Trophoblast cell (in vitro differentiated cells and primary cell): ENCODE measurements around the gene TMBIM1.
A peak's percentile ranks its signal among the peaks of the same experiment; 100 is the strongest.

Source experiments
- DNase-seq, 2 donors: peaks; one replicate each; pipeline ENCODE4 v3.0.0-alpha.2; 2016
- H2AFZ ChIP-seq: 2 replicates; pipeline ENCODE4 v1.6.1; 2013; ENCODE audit warnings: low read length, moderate library complexity, mild to moderate bottlenecking; ENCODE audit not compliant: insufficient read depth, poor library complexity
- H2AK5ac ChIP-seq: 2 replicates; pipeline ENCODE4 v1.6.1; 2013; ENCODE audit warnings: mild to moderate bottlenecking, low read length
- H2BK120ac ChIP-seq: 2 replicates; pipeline ENCODE4 v1.6.1; 2013; ENCODE audit warnings: low read length, mild to moderate bottlenecking, moderate library complexity; ENCODE audit not compliant: insufficient read depth, poor library complexity
- H2BK12ac ChIP-seq: 2 replicates; pipeline ENCODE4 v1.6.1; 2013; ENCODE audit warnings: mild to moderate bottlenecking, low read length, moderate library complexity
- H2BK5ac ChIP-seq: 2 replicates; pipeline ENCODE4 v1.6.1; 2013; ENCODE audit warnings: low read length, low read depth, moderate library complexity, mild to moderate bottlenecking; ENCODE audit not compliant: poor library complexity
- H3K14ac ChIP-seq: 2 replicates; pipeline ENCODE4 v1.6.1; 2013; ENCODE audit warnings: mild to moderate bottlenecking, low read length
- H3K18ac ChIP-seq: 2 replicates; pipeline ENCODE4 v1.6.1; 2013; ENCODE audit warnings: mild to moderate bottlenecking, low read length
- H3K23ac ChIP-seq: 2 replicates; pipeline ENCODE4 v1.6.1; 2013; ENCODE audit warnings: low read length
- H3K27ac ChIP-seq: 2 replicates; pipeline ENCODE4 v1.5.1; 2013; ENCODE audit warnings: low read depth, mild to moderate bottlenecking, inconsistent platforms, low read length, moderate library complexity
- H3K27me3 ChIP-seq: 2 replicates; pipeline ENCODE4 v1.6.1; 2013; ENCODE audit warnings: inconsistent platforms, mild to moderate bottlenecking, low read length, moderate library complexity; ENCODE audit not compliant: insufficient read depth
- H3K36me3 ChIP-seq, 2 experiments: 1 replicate in 1 of 2; 2 replicates in 1 of 2; pipeline ENCODE4 v1.6.1; 2013; ENCODE audit warnings: low read length in 2 of 2, mild to moderate bottlenecking in 2 of 2, moderate library complexity in 1 of 2; ENCODE audit not compliant: insufficient read depth in 2 of 2, control insufficient read depth in 1 of 2
- H3K4ac ChIP-seq: 2 replicates; pipeline ENCODE4 v1.6.1; 2013; ENCODE audit warnings: low read depth, mild to moderate bottlenecking, low read length, moderate library complexity
- H3K4me1 ChIP-seq, 2 experiments: 1 replicate in 1 of 2; 2 replicates in 1 of 2; pipeline ENCODE4 v1.6.1; 2013; ENCODE audit warnings: low read length in 2 of 2, mild to moderate bottlenecking in 2 of 2, moderate library complexity in 1 of 2; ENCODE audit not compliant: insufficient read depth in 2 of 2, control insufficient read depth in 1 of 2
- H3K4me2 ChIP-seq: 2 replicates; pipeline ENCODE4 v1.6.1; 2013; ENCODE audit warnings: inconsistent platforms, mild to moderate bottlenecking, low read length, moderate library complexity
- H3K4me3 ChIP-seq: 2 replicates; pipeline ENCODE4 v1.5.1; 2013; ENCODE audit warnings: mild to moderate bottlenecking, low read depth, low read length, inconsistent platforms
- H3K79me1 ChIP-seq: one replicate; pipeline ENCODE4 v1.6.1; 2013; ENCODE audit warnings: low read length
- H3K79me2 ChIP-seq: 2 replicates; pipeline ENCODE4 v1.6.1; 2013; ENCODE audit warnings: low read length, mild to moderate bottlenecking; ENCODE audit not compliant: control insufficient read depth, insufficient read depth, poor library complexity
- H3K9ac ChIP-seq: 2 replicates; pipeline ENCODE4 v1.6.1; 2013; ENCODE audit warnings: mild to moderate bottlenecking, low read length
- H3K9me3 ChIP-seq: 2 replicates; pipeline ENCODE4 v1.6.1; 2013; ENCODE audit warnings: low read depth, mild to moderate bottlenecking, control low read depth, inconsistent platforms, low read length; ENCODE audit not compliant: insufficient read depth
- H4K12ac ChIP-seq: 2 replicates; pipeline ENCODE4 v1.6.1; 2013; ENCODE audit warnings: low read depth, mild to moderate bottlenecking, low read length, moderate library complexity
- H4K8ac ChIP-seq: 2 replicates; pipeline ENCODE4 v1.6.1; 2013; ENCODE audit warnings: low read depth, mild to moderate bottlenecking, low read length, moderate library complexity
- H4K91ac ChIP-seq: one replicate; pipeline ENCODE4 v1.6.1; 2013; ENCODE audit warnings: low read depth, mild to moderate bottlenecking, low read length, moderate library complexity
- WGBS: extraction: QIAGEN DNeasy Blood & Tissue Kit; methylation state at CpG from one replicate; pipeline ENCODE4 v1.1.7; 2013; ENCODE audit warnings: missing lambda C conversion rate; ENCODE audit not compliant: insufficient read length, insufficient coverage; ENCODE audit errors: extremely low coverage; 5-methylcytosine and 5-hydroxymethylcytosine counted together

The TMBIM1 gene

DNA sequence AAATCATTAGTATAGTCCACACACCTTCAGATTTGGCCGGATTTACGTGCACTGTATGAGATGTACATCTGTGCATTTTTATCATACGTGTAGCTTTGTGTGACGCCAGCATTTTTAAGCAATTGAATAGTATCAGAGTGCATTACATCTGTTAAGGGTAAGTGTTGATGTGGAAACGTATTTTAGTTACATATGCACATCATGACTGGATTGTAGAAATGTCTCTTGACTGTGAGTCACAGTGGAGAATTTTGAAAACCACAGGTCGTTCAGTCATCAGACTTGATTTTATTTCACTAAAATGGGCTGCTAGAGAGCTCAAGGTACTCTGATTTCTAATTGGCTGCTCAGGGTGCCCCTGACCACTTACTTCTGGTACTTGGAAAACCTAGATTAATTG, 36.9 kb downstream of the TMBIM1 start:
- H4K12ac ChIP-seq, result no peak overlapping the region
- H3K23ac ChIP-seq, result no peak overlapping the region
- DNase-seq, result peak; percentile 63 to 92
- H3K36me3 ChIP-seq, result peaks cover 46 to 55% of the 10 kb centered on the region in 2 experiments
- no peak overlapping the region for H3K9ac ChIP-seq
- H4K8ac ChIP-seq, result no peak overlapping the region
- no peak overlapping the region for H2AFZ ChIP-seq
- H3K18ac ChIP-seq, result no peak overlapping the region
- no peak overlapping the region for H2BK5ac ChIP-seq
- no peak overlapping the region for H3K4me3 ChIP-seq
- H3K4me1 ChIP-seq, result peaks cover 20 to 23% of the 10 kb centered on the region in 2 experiments
- H3K79me1 ChIP-seq, result peaks cover 11% of the 10 kb centered on the region
- H3K27ac ChIP-seq, result no peak overlapping the region
- no CpG with 5 or more reads among the region's 6 CpGs for WGBS
- H2AK5ac ChIP-seq, result no peak overlapping the region
- no peak overlapping the region for H2BK12ac ChIP-seq
- H2BK120ac ChIP-seq, result no peak overlapping the region
- no peak overlapping the region for H3K4ac ChIP-seq
- no peaks in the 10 kb centered on the region for H3K27me3 ChIP-seq
- H3K9me3 ChIP-seq, result no peaks in the 10 kb centered on the region
- no peak overlapping the region for H3K4me2 ChIP-seq
- no peak overlapping the region for H3K14ac ChIP-seq
- H3K79me2 ChIP-seq, result no peaks in the 10 kb centered on the region
- H4K91ac ChIP-seq, result no peak overlapping the region

DNA sequence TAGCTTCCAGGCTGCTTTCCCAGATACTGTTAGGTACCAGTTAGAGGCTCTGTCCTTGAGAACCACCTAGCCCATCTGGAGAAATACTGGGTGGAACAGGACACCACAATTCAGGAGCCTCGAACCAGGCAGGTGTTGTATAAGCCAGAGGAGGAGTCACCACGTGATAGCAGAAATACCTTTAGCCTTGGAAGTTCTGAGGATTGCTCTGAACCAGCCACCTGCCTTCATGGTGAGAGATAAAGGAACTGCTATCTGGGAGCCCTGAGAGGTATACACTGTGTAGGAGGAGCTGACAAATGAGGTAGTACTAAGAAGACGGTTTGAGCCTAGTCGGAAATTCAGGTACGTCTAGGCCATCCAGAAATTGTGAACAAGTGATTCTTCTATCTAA, 39.1 kb downstream of the TMBIM1 start:
- Histone ChIP-seq H2BK5ac (no peak overlapping the region), H4K12ac (no peak overlapping the region), H2BK120ac (no peak overlapping the region), H3K4ac (no peak overlapping the region), H3K18ac (no peak overlapping the region), H4K91ac (no peak overlapping the region), H2BK12ac (no peak overlapping the region), H3K27me3 (no peaks in the 10 kb centered on the region), H4K8ac (no peak overlapping the region), H3K4me1 (peaks cover 2 to 4% of the 10 kb centered on the region in 2 experiments), H3K9me3 (no peaks in the 10 kb centered on the region), H3K27ac (no peak overlapping the region), H3K4me2 (no peak overlapping the region), H3K36me3 (peaks cover 65 to 77% of the 10 kb centered on the region in 2 experiments), H2AFZ (no peak overlapping the region), H3K79me1 (no peaks in the 10 kb centered on the region), H3K79me2 (no peaks in the 10 kb centered on the region), H2AK5ac (no peak overlapping the region), H3K23ac (no peak overlapping the region), H3K14ac (no peak overlapping the region), H3K4me3 (no peak overlapping the region), H3K9ac (no peak overlapping the region)
- DNase-seq, result peak in 1 of 2 donors; percentile 35
- no CpG with 5 or more reads among the region's 5 CpGs for WGBS

DNA sequence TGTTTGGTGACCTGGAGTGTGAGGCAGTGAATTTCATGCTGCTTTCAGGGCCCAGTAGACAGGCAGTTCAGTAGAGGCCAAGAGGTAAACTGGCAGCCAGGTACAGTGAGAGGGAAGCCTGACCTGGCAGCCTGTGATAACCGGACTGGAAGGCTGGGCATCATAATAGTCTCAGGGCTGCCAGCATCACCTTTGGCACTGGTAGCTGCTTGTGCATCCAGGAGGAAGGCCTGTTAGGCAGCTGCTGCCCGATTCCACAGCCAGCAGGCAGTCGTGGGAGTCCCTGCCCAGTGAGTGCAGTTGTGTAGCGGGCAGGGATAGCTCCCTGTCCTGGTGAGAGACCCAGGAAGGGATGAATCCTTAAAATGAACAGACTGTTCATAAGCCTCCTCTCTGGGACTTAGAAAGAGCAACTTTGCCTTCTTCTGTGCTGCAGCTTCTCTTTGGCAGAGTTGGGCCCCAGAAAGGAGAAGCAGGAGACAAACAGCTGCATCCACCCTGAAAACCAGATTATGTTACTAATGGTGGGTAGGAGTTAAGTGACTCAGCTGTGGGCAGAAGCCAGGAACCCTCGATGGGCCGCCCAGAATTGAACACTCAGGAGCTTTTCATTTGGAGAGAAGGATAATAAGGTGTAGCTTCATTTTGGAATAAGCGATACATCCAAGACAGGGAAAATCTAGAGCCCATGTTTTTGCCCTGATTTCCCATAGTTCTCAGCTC, 39.6 kb downstream of the TMBIM1 start:
- H2BK12ac ChIP-seq, result no peak overlapping the region
- WGBS, result no CpG with 5 or more reads among the region's 7 CpGs
- no peak overlapping the region for H4K12ac ChIP-seq
- H3K4me2 ChIP-seq, result no peak overlapping the region
- no peaks in the 10 kb centered on the region for H3K79me1 ChIP-seq
- no peak overlapping the region for H2AK5ac ChIP-seq
- H3K18ac ChIP-seq, result no peak overlapping the region
- no peak overlapping the region for H4K8ac ChIP-seq
- H2BK5ac ChIP-seq, result no peak overlapping the region
- peaks cover 69 to 83% of the 10 kb centered on the region in 2 experiments for H3K36me3 ChIP-seq
- H2BK120ac ChIP-seq, result no peak overlapping the region
- H3K27me3 ChIP-seq, result no peaks in the 10 kb centered on the region
- H3K4ac ChIP-seq, result no peak overlapping the region
- H3K79me2 ChIP-seq, result no peaks in the 10 kb centered on the region
- no peak for DNase-seq
- no peak overlapping the region for H4K91ac ChIP-seq
- no peak overlapping the region for H3K27ac ChIP-seq
- H3K9ac ChIP-seq, result no peak overlapping the region
- no peak overlapping the region for H2AFZ ChIP-seq
- no peak overlapping the region for H3K4me3 ChIP-seq
- no peaks in the 10 kb centered on the region for H3K9me3 ChIP-seq
- H3K14ac ChIP-seq, result no peak overlapping the region
- no peak overlapping the region for H3K23ac ChIP-seq
- peaks cover 2 to 4% of the 10 kb centered on the region in 2 experiments for H3K4me1 ChIP-seq

DNA sequence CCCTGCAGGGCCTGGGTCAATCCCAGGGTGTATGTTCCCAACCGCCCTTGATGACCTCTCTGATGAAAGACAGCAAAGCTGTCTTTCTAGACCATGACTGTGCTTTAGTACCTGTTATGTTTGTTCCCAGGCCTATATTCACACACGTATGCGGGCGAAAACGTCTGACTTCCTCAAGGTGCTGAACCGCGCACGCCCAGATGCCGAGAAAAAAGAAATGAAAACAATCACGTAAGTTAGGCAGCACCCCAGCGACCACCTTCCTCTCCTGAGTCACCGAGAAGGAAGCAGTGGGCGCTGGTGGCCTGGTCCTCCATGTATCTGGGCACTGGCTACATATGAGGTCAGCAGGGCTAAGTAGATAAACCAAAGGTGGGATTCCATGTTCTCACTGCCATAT, 42.6 kb downstream of the TMBIM1 start:
- Histone ChIP-seq H2BK5ac (no peak overlapping the region), H3K9ac (no peak overlapping the region), H2BK12ac (no peak overlapping the region), H4K12ac (no peak overlapping the region), H3K79me1 (no peaks in the 10 kb centered on the region), H3K79me2 (no peaks in the 10 kb centered on the region), H3K4me2 (no peak overlapping the region), H2AK5ac (no peak overlapping the region), H3K36me3 (peaks cover 80 to 94% of the 10 kb centered on the region in 2 experiments), H3K27me3 (no peaks in the 10 kb centered on the region), H4K91ac (no peak overlapping the region), H3K9me3 (no peaks in the 10 kb centered on the region), H3K4ac (no peak overlapping the region), H3K23ac (no peak overlapping the region), H4K8ac (no peak overlapping the region), H3K18ac (no peak overlapping the region), H2BK120ac (no peak overlapping the region), H3K14ac (no peak overlapping the region), H3K4me3 (no peak overlapping the region), H3K4me1 (no peaks in the 10 kb centered on the region), H2AFZ (no peak overlapping the region), H3K27ac (no peak overlapping the region)
- WGBS, result no CpG with 5 or more reads among the region's 13 CpGs
- no peak for DNase-seq
